Suprapubic skin (tissue), 3 donors: ENCODE results near the gene IGSF8.

Experiments used
- POLR2A ChIP-seq, 2 donors: fragments of 450-650 bp; IDR thresholded peaks; one replicate each; pipeline ENCODE4 v1.6.1; 2017; ENCODE audit warnings: antibody characterized with exemption in 2 of 2, mild to moderate bottlenecking in 2 of 2, moderate library complexity in 2 of 2
- TF ChIP-seq, protein P1 (sequence below), 2 donors: fragments of 200-600 bp in 1 of 2; fragments of 450-650 bp in 1 of 2; sonication (generic) in 1 of 2; IDR thresholded peaks; one replicate each; pipeline ENCODE4 v1.5.1; 2016 to 2019; ENCODE audit warnings: antibody characterized with exemption in 2 of 2, mild to moderate bottlenecking in 1 of 2, moderate library complexity in 1 of 2

DNA sequence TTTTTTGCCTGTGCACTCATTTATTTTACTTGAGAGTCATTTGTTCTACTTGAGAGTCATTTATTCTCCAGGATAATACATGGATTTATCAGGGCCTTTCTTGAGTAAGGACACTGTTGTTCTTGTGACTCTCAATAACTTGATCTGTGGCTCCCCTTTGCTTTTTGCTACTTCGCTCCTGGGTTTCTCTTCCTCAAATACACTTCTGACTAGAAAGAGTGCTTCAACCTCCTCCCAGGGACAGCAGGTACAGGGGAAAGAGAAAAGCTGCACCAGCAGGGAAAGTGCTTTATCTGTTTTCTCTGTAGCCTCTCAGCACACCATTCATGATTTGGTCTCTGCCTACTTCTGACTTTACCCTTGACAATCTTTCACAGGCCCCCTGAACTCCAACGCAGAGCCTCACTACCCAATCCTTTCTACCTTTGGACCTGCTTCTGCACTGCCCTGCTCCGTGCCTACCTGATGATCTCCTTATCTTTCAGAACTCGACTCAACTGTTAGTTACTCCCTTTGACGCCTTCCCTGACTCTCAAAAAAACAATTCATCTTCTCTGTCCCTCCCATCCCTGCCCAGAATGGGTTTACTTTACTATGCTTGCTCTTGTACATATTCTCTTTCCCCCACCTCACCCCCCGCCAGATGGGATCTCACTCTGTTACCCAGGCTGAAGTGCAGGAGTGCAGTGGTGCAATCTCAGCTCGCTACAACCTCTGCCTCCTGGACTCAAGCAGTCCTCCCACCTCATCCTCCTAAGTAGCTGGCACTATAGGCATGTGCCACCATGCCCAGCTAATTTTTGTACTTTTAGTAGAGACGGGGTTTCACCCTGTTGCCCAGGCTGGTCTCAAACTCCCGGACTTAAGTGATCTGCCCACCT, 51.1 kb downstream of the IGSF8 start:
- TF ChIP-seq, protein P1, sequence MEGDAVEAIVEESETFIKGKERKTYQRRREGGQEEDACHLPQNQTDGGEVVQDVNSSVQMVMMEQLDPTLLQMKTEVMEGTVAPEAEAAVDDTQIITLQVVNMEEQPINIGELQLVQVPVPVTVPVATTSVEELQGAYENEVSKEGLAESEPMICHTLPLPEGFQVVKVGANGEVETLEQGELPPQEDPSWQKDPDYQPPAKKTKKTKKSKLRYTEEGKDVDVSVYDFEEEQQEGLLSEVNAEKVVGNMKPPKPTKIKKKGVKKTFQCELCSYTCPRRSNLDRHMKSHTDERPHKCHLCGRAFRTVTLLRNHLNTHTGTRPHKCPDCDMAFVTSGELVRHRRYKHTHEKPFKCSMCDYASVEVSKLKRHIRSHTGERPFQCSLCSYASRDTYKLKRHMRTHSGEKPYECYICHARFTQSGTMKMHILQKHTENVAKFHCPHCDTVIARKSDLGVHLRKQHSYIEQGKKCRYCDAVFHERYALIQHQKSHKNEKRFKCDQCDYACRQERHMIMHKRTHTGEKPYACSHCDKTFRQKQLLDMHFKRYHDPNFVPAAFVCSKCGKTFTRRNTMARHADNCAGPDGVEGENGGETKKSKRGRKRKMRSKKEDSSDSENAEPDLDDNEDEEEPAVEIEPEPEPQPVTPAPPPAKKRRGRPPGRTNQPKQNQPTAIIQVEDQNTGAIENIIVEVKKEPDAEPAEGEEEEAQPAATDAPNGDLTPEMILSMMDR (IDR thresholded peaks at IDR 0.05) = no peak
- no peak for TF ChIP-seq POLR2A (IDR thresholded peaks at IDR 0.05)
